GM21515 (cell line): Measurements from ENCODE around the gene ARID1A.
A peak's percentile ranks its signal among the peaks of the same experiment; 100 is the strongest.

Experiments
- ATAC-seq: cut with Tn5 transposase; IDR thresholded peaks from one replicate; pipeline ENCODE4 v1.9.1; 2021; ENCODE audit not compliant: unreplicated experiment

ARID1A gene

DNA sequence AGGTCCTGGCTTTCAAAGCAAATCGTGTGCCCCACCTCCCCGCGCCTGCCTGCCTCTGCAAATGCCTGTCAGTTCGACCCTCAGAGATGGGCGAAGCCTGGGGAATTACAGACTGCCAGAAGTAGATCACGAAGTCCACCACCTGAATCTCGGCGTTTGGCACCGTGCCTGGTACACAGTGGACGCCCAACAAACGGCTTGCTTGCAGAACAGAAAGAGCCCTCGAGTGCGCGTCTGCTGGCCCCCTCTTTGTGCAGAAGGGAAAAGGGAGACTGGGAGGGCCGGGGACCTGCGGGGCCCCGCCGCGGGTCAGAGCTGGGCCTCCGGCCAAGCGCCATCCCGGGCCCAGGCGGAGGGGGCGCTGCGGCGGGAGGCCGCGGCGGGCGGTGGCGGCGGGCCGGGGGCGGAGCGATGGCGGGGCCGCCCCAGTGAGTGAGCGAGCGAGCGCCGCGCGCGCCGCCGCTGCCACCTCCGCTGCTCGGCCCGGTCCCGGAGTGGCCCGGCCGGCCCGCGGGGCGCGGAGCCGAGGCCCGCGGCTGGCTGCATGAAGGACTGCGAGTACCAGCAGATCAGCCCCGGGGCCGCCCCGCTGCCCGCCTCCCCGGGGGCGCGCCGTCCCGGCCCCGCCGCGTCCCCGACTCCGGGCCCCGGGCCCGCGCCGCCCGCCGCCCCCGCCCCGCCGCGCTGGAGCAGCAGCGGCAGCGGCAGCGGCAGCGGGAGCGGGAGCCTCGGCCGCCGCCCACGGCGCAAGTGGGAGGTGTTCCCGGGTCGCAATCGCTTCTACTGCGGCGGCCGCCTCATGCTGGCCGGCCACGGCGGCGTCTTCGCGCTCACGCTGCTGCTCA lies 130.7 kb downstream of the ARID1A start, which contains the start of gene ZDHHC18:
ZDHHC18 (plus strand) TSS at position 428 of the 845 bp plus-strand sequence; CDS start at position 545, 117 bp downstream.
- ATAC-seq: peak; percentile 59

DNA sequence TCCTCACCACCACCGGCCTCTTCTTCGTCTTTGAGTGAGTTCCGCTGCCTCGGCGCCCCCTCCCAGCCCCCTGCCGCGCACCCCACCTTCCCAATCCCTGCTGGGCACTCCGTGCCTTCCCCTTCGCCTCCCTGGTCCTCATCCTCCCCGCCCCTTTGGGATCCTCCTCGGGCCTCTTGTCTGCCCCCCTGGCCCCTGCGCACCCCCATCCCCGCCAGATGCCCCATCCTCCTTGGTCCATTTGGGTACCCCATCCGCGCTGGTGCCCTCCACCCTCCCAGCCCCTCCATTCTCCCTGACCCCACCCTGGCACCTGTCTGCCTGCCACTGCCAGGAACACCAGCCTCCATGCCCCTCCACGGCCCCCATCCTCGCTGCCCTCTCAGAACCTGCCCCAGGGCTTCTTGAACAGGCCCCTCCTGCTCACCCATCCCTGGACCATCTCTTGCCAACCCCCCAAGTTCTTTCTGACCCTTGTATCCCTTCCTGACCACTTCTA lies 131.3 kb downstream of the ARID1A start:
- no peak for ATAC-seq

DNA sequence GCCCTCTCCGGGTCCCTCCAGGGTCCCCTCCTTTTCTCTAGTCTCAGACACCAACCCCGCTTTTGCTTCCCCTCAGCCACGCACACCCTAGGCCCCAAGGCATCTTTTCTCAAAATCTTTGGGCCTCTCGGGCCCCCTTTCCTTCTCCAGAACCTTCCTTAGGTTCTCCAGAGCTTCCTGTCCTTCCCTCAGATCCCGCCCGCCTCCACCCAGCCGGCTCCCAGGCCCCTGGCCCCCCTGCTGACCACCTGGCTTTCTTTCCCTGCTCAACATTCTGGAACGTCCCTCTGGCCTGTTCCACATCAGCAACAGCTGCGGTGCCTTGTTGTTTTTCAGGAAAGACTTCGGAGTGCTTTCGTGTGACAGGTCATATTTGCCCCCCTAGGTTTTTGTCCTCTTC lies 131.8 kb downstream of the ARID1A start:
- no peak for ATAC-seq

DNA sequence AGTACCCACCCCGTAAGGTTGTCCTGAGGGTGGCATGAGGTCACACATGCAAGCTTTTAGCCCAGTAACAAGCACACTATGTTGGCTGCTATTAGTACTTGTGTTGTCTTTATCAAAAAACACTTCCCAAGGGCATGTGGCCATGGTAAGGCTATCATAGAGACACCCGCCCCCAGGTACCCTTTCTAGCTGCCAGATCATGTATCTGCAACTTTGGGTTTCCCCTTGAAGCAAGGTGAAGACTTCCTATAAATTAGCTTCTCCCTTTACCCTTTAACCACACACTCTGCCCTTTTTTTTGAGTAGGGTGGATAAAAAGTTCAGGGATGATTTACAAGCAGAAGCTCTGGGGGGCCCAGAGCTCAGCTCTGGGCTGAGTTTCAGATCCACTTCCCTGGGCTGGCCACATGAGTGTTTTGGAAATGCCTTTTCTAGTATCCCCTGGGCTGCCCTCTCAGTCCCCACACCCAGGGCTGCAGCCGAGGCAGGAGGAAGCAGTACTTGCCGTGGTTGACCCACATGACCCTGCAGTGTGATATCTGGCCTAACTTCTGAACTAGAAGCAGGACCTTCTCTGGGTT lies 132.7 kb downstream of the ARID1A start:
- no peak for ATAC-seq

DNA sequence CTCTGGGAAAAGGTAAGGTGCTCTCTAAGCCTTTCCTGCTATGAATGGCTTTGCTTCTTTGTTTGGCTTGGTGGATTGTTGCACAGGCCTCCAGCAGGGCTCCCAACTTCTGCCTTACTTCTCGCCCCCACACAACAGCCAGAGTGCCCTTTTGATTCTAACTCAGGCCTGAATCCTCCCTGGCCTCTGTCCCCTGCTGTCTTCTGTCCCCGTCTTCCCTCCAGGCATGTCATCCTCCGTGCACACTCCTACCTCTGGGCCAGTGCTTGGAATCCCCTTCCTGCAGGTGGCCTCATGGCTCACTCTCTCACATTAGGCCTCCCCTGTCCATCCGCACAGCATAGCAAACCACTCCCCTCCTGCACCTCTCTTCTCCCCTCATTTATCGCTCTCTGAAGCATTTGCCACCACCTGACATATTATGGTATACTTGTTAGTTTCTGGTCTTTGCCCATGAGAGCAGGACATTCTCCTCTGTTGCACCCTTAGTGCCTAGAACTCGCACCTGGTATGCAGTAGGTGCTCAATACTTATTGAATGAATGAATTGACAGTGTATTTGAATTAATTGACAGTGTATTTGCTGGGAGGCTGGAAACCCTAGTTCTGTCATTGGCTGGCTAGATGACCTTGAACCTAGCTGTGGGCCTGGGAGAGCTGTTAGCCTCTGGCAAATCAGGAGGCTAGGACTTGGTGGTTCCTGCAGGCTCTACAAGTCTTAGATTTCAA lies 133.5 kb downstream of the ARID1A start:
- no peak for ATAC-seq

DNA sequence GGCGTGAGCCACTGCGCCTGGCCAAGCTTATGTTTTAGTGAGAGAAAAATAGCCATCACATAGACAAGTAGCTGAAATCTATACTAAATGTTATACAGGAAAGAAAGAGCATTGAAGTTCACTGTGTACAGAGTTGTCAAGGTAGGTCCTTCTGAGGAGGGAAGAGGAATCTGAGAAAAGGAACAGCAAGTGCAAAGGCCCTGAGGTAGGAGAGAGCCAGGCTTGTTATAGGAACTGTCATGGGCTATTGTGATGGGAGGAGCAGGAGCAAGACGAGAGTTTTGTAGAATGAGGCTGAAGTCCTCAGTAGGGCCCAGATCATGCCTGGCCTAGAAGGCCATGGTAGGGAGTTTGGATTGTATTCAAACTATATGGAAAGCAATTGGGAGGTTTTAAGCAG lies 135.2 kb downstream of the ARID1A start:
- no peak for ATAC-seq
